ENCODE data around the gene MYO1D. TPM values are rescaled to one million over a fixed set of nuclear protein-coding genes. Genes with fewer than 3 reads are reported as not detected.

The MYO1D gene
- total and polyA plus RNA-seq, 2 of the 13 experiments (the other 11 are each of a cell fraction or from before 2014, with no cell fraction given) = 13.2 to 17.3 TPM

GRCh38 chr17:32622540-32622939 is 254.4 kb downstream of the MYO1D start:
- no TSS peak for BruUV-seq (replicated peaks)
- Histone ChIP-seq H3K4me3 (replicated peaks in 1 of 3; ENCODE audit: insufficient read depth in 1 of 3, low read depth in 2 of 3, low read length in 3 of 3) (no peak overlapping the region), H4K20me1 (ENCODE audit: insufficient read depth, low read length) (no peaks in the 10 kb centered on the region), H3K79me2 (ENCODE audit: insufficient read depth, low read length) (no peaks in the 10 kb centered on the region), H3K27ac (ENCODE audit: extremely low read length, insufficient read depth, low read length) (no peak overlapping the region), H3K36me3 (replicated peaks in 1 of 2; ENCODE audit: control insufficient read depth in 1 of 2, insufficient read depth in 2 of 2, low read length in 2 of 2) (no peaks in the 10 kb centered on the region), H3K27me3 (ENCODE audit: control insufficient read depth in 1 of 2, insufficient read depth in 2 of 2, low read length in 2 of 2) (no peaks in the 10 kb centered on the region), H3K9me3 (ENCODE audit: low read length) (no peaks in the 10 kb centered on the region), H3K9ac (ENCODE audit: insufficient read depth, low read depth, low read length) (no peak overlapping the region), H2AFZ (ENCODE audit: low read length) (no peak overlapping the region), H3K4me1 (ENCODE audit: insufficient read depth, low read length) (no peaks in the 10 kb centered on the region), H3K4me2 (ENCODE audit: low read depth, low read length) (no peak overlapping the region)
- TF ChIP-seq ZNF784 (CRISPR knock-in tag; IDR thresholded peaks at IDR 0.05; ENCODE audit: borderline replicate concordance) (no peak), NFE2L2 (IDR thresholded peaks at IDR 0.05; ENCODE audit: low read length) (no peak), ZNF180 (CRISPR knock-in tag; IDR thresholded peaks at IDR 0.05; ENCODE audit: borderline replicate concordance, low read depth) (no peak), TRAFD1 (CRISPR knock-in tag; IDR thresholded peaks at IDR 0.05; ENCODE audit: borderline replicate concordance) (no peak), ZNF737 (CRISPR knock-in tag; IDR thresholded peaks at IDR 0.05; ENCODE audit: borderline replicate concordance) (no peak), ZNF773 (CRISPR knock-in tag; IDR thresholded peaks at IDR 0.05; ENCODE audit: borderline replicate concordance) (no peak), NFYC (CRISPR knock-in tag; IDR thresholded peaks at IDR 0.05) (no peak), ZSCAN29 (CRISPR knock-in tag; conservative IDR thresholded peaks at IDR 0.05) (no peak), TCF7 (IDR thresholded peaks at IDR 0.05; ENCODE audit: low read depth) (no peak), TBP (CRISPR knock-in tag; IDR thresholded peaks at IDR 0.05) (no peak), HOXA3 (CRISPR knock-in tag; IDR thresholded peaks at IDR 0.05) (no peak), ETV6 (CRISPR knock-in tag; conservative IDR thresholded peaks at IDR 0.05) (no peak), RBM39 (IDR thresholded peaks at IDR 0.05; ENCODE audit: low read depth, low read length, poor library complexity, severe bottlenecking) (no peak), MXD4 (CRISPR knock-in tag; IDR thresholded peaks at IDR 0.05) (no peak), NFKB2 (CRISPR knock-in tag; IDR thresholded peaks at IDR 0.05; ENCODE audit: borderline replicate concordance) (no peak), DMTF1 (CRISPR knock-in tag; IDR thresholded peaks at IDR 0.05) (no peak)
- in situ Hi-C loops (cut with HindIII; ENCODE audit: extremely low pct_ligation_motif_present, low pct_unique_long_range_greater_than_20kb) (no loop called here), intact Hi-C loops (cut with micrococcal nuclease; ENCODE audit: unreplicated experiment) (no loop called here)
- WGBS (ENCODE audit: low lambda C conversion rate) = 70% methylated on average over 4 of the region's 4 CpGs
- no peak for ATAC-seq
- ChIA-PET POLR2A (no interaction called here), CTCF (ENCODE audit: low intra/inter-chr PET ratio, low total read pairs) (no interaction called here)
- FAIRE-seq = no peak
- no peak for DNase-seq (ENCODE audit: low spot score)

All from HepG2 (cell line).